G401 (cell line): ENCODE results near the gene EZR. TPM values are rescaled to one million over a fixed set of nuclear protein-coding genes. Genes with fewer than 3 reads are reported as not detected.

Experiments
- DNase-seq: peaks from one replicate; pipeline ENCODE4 v3.0.0-alpha.2; 2015; ENCODE audit warnings: low spot score
- in situ Hi-C: cut with HindIII; loops from 2 replicates; pipeline ENCODE4 v1.10.0; 2016; ENCODE audit warnings: low sequenced_read_pairs, mixed read lengths
- total RNA-seq: library from RNA; depleted of rRNA; stranded (reverse); fragments of >200 nt; shearing (Covaris generic); gene quantifications from 2 replicates; pipeline ENCODE4 v1.2.3, GENCODE V29; 2014; rRNA removed

The EZR gene
- total RNA-seq, 1 experiment from 2014 or later, result 261 TPM

DNA sequence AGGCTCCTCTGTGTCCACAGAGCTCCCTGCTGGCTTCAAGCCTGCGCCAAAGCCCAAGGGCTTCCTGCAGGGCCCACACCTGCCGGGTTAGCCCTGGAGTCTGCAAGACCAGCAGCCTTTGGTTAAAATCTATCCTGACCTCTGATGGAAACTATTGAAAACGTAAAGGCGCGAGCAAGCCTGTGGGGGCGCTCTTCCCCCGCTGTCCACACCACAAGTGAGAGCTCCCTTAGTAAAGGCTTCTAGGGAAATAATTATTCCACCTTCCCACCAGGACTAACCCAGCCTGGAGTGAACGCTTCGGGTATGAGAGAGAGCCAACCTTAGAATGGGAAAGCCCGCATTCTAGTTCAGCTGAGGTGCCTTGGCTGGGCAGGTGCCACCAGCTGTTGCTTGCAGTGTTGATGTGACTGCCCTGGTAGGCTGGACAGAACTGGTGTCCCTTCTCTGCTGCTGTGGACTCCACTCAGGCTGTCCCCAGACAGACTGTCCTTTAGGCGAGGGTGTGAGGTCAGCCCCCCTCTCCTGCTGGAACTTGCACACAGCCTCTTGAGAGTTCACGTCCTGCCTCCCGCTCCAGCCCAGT is 100.6 kb downstream of the EZR start:
- peak; percentile 50 for DNase-seq
- in situ Hi-C loops, result no loop called here

DNA sequence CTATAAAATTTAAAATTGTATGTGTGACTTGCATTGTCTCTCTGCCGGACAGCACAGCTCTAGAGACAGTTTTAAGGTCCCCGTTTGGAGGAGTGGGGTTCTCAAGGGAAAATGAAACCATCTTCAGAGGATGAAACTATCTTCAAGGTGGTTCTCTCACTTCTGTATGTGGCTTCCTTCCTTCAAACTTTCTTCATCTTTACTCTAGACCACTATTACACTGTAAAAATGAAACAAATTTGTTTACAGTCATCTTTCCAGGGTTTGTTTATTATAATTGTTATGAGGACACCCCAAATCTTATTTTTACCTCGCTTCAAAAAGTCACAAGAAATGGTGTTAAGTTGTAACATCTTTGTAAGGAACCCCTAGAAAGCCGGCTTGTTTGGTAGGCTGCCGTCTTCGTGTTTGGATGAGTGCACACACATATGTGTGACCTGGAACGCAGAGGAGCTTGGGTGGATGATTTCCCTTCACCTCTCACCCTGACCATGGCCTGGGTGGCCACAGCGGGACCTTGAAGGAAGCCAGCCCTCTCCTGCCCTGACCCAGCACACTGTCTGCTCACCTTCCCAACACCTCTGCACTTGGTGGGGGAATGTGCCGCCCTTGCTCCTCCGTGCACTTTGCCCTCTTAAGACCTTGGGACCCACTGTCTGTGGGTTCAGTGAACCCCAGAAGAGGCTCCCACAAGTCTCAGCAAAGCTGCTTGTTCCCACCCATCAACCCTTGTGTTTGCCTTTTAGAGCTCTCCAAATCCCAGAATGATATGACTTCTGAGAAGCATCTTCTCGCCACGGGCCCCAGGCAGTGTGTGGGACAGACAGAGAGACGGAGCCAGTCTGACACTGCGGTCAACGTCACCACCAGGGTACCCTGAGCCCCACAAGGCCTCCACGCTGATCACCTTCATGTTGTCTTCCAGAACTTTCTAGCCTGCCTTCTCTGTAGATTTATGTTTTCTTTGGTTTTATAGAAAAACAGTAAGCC is 101.5 kb downstream of the EZR start:
- DNase-seq, result no peak
- in situ Hi-C loops, result no loop called here

Other genes starting within 250 kb of the EZR start
- gene DYNLT1, start 174.6 kb downstream of the EZR start, total RNA-seq, result 97.6 and 102 TPM in 2 replicates
- 3.1 TPM in 1 of 2 replicates, not detected in the other for gene SYTL3, start 169.3 kb downstream of the EZR start, total RNA-seq
- 0.43 and 2.1 TPM in 2 replicates for gene RSPH3, start 180.8 kb upstream of the EZR start, total RNA-seq
- gene TAGAP, start 225.6 kb upstream of the EZR start, total RNA-seq, result 0.58 TPM in 1 of 2 replicates, not detected in the other